Mesenchymal stem cell (in vitro differentiated cells and primary cell): Measurements from ENCODE around the gene USH2A.

Experiments
- DNase-seq: peaks from one replicate; pipeline ENCODE4 v3.0.0-alpha.2; 2013
- H2AFZ ChIP-seq: one replicate; pipeline ENCODE4 v1.6.1; 2013; ENCODE audit warnings: low read depth, mild to moderate bottlenecking, control low read depth, inconsistent platforms, low read length, moderate library complexity
- H2AK5ac ChIP-seq: 2 replicates; pipeline ENCODE4 v1.6.1; 2013; ENCODE audit warnings: low read length, moderate library complexity, mild to moderate bottlenecking, inconsistent platforms; ENCODE audit not compliant: severe bottlenecking
- H2BK120ac ChIP-seq: one replicate; pipeline ENCODE4 v1.6.1; 2013; ENCODE audit warnings: low read depth, mild to moderate bottlenecking, inconsistent platforms, low read length, moderate library complexity
- H2BK12ac ChIP-seq, 2 experiments: one replicate each; pipeline ENCODE4 v1.6.1; 2013; ENCODE audit warnings: inconsistent platforms in 2 of 2, low read length in 2 of 2, mild to moderate bottlenecking in 2 of 2, moderate library complexity in 2 of 2, control low read depth in 1 of 2
- H2BK15ac ChIP-seq: one replicate; pipeline ENCODE4 v1.6.1; 2013; ENCODE audit warnings: mild to moderate bottlenecking, low read depth, inconsistent platforms; ENCODE audit not compliant: poor library complexity, severe bottlenecking
- H2BK5ac ChIP-seq: 2 replicates; pipeline ENCODE4 v1.6.1; 2013; ENCODE audit warnings: low read depth, mild to moderate bottlenecking, low read length, control low read depth, inconsistent platforms; ENCODE audit not compliant: poor library complexity, severe bottlenecking
- H3K14ac ChIP-seq, 2 experiments: one replicate each; pipeline ENCODE4 v1.6.1; 2013; ENCODE audit warnings: inconsistent platforms in 2 of 2, low read length in 2 of 2, control low read depth in 1 of 2, mild to moderate bottlenecking in 1 of 2, moderate library complexity in 1 of 2
- H3K18ac ChIP-seq, 2 experiments: one replicate each; pipeline ENCODE4 v1.6.1; 2013; ENCODE audit warnings: inconsistent platforms in 2 of 2, low read length in 2 of 2, control low read depth in 1 of 2, low read depth in 1 of 2, mild to moderate bottlenecking in 1 of 2
- H3K23ac ChIP-seq, 2 experiments: one replicate each; pipeline ENCODE4 v1.6.1; 2013; ENCODE audit warnings: inconsistent platforms in 2 of 2, low read length in 2 of 2, mild to moderate bottlenecking in 2 of 2, moderate library complexity in 2 of 2, control low read depth in 1 of 2
- H3K27ac ChIP-seq: 2 replicates; pipeline ENCODE4 v1.5.1; 2013; ENCODE audit warnings: mild to moderate bottlenecking, moderate library complexity, low read length, control low read depth, inconsistent platforms; ENCODE audit not compliant: poor library complexity, severe bottlenecking
- H3K27me3 ChIP-seq, 2 experiments: 2 replicates each; pipeline versions ENCODE4 v1.6.1 to v1.7.0; 2013; ENCODE audit warnings: low read length in 2 of 2, mild to moderate bottlenecking in 2 of 2, moderate library complexity in 2 of 2, control low read depth in 1 of 2, inconsistent platforms in 1 of 2; ENCODE audit not compliant: control insufficient read depth in 1 of 2, insufficient read depth in 1 of 2
- H3K36me3 ChIP-seq, 2 experiments: 2 replicates each; pipeline versions ENCODE4 v1.6.1 to v1.7.0; 2013; ENCODE audit warnings: low read length in 2 of 2, control low read depth in 1 of 2, inconsistent platforms in 1 of 2, low read depth in 1 of 2, mild to moderate bottlenecking in 1 of 2; ENCODE audit not compliant: insufficient read depth in 2 of 2, control insufficient read depth in 1 of 2
- H3K4ac ChIP-seq, 2 experiments: one replicate each; pipeline ENCODE4 v1.6.1; 2013; ENCODE audit warnings: inconsistent platforms in 2 of 2, low read length in 2 of 2, mild to moderate bottlenecking in 2 of 2, moderate library complexity in 2 of 2, control low read depth in 1 of 2, low read depth in 1 of 2
- H3K4me1 ChIP-seq: 2 replicates; pipeline ENCODE4 v1.6.1; 2013; ENCODE audit warnings: low read depth, low read length, control low read depth; ENCODE audit not compliant: control insufficient read depth, insufficient read depth
- H3K4me2 ChIP-seq: 2 replicates; pipeline ENCODE4 v1.6.1; 2013; ENCODE audit warnings: low read length, mild to moderate bottlenecking, inconsistent platforms; ENCODE audit not compliant: poor library complexity, severe bottlenecking
- H3K4me3 ChIP-seq, 2 experiments: 2 replicates each; pipeline versions ENCODE4 v1.5.1 to v1.7.0; 2013; ENCODE audit warnings: low read length in 2 of 2, mild to moderate bottlenecking in 2 of 2, control low read depth in 1 of 2, low read depth in 1 of 2; ENCODE audit not compliant: insufficient read depth in 1 of 2
- H3K79me1 ChIP-seq: replicated peaks from 2 replicates; pipeline ENCODE4 v1.6.1; 2013; ENCODE audit warnings: mild to moderate bottlenecking, control low read depth, low read length, inconsistent platforms; ENCODE audit not compliant: poor library complexity, severe bottlenecking
- H3K9ac ChIP-seq: 2 replicates; pipeline ENCODE4 v1.7.0; 2013; ENCODE audit warnings: mild to moderate bottlenecking, low read length, moderate library complexity
- H3K9me3 ChIP-seq: 2 replicates; pipeline ENCODE4 v1.7.0; 2013; ENCODE audit warnings: mild to moderate bottlenecking, low read length; ENCODE audit not compliant: control insufficient read depth
- H4K8ac ChIP-seq: one replicate; pipeline ENCODE4 v1.6.1; 2013; ENCODE audit warnings: inconsistent platforms, mild to moderate bottlenecking, low read length, moderate library complexity
- H4K91ac ChIP-seq: one replicate; pipeline ENCODE4 v1.6.1; 2013; ENCODE audit warnings: mild to moderate bottlenecking, low read length, inconsistent platforms
- whole genome bisulfite sequencing: methylation state at CpG from one replicate; pipeline ENCODE4 v1.1.7; 2013; ENCODE audit warnings: mixed read lengths; 5-methylcytosine and 5-hydroxymethylcytosine counted together

Gene USH2A

GRCh38 chr1:216178281-216178680 lies 245.0 kb downstream of the USH2A start:
- DNase-seq: no peak
- no peaks in the 10 kb centered on the region for H3K79me1 ChIP-seq

GRCh38 chr1:216176970-216177369 lies 246.3 kb downstream of the USH2A start:
- H3K23ac ChIP-seq: no peak overlapping the region
- H2AK5ac ChIP-seq: no peak overlapping the region
- no peak for DNase-seq
- no peaks in the 10 kb centered on the region for H3K36me3 ChIP-seq
- H4K91ac ChIP-seq: no peak overlapping the region
- no peak overlapping the region for H2BK5ac ChIP-seq
- no peaks in the 10 kb centered on the region for H3K79me1 ChIP-seq
- H2AFZ ChIP-seq: no peak overlapping the region
- H3K4ac ChIP-seq: no peak overlapping the region
- no peak overlapping the region for H4K8ac ChIP-seq
- no peaks in the 10 kb centered on the region for H3K4me1 ChIP-seq
- no peak overlapping the region for H2BK15ac ChIP-seq
- H3K18ac ChIP-seq: no peak overlapping the region
- H3K9ac ChIP-seq: no peak overlapping the region
- H3K27ac ChIP-seq: no peak overlapping the region
- H3K14ac ChIP-seq: no peak overlapping the region
- H2BK12ac ChIP-seq: no peak overlapping the region
- no peaks in the 10 kb centered on the region for H3K9me3 ChIP-seq
- no peaks in the 10 kb centered on the region for H3K27me3 ChIP-seq
- H3K4me3 ChIP-seq: no peak overlapping the region
- H3K4me2 ChIP-seq: no peak overlapping the region
- H2BK120ac ChIP-seq: no peak overlapping the region
- 91% methylated on average over 1 of the region's 1 CpG for WGBS

More at GRCh38 chr1:216178281-216178680, 245.0 kb downstream of the USH2A start:
- Histone ChIP-seq H2BK15ac (no peak overlapping the region), H3K27ac (no peak overlapping the region), H3K14ac (no peak overlapping the region), H2BK120ac (no peak overlapping the region), H3K9ac (no peak overlapping the region), H2BK12ac (no peak overlapping the region), H3K4me1 (no peaks in the 10 kb centered on the region), H3K4ac (no peak overlapping the region), H4K91ac (no peak overlapping the region), H3K27me3 (no peaks in the 10 kb centered on the region), H3K4me3 (no peak overlapping the region), H2AK5ac (no peak overlapping the region), H3K18ac (no peak overlapping the region), H3K23ac (no peak overlapping the region), H2AFZ (no peak overlapping the region), H3K9me3 (no peaks in the 10 kb centered on the region), H4K8ac (no peak overlapping the region), H3K4me2 (no peak overlapping the region), H3K36me3 (no peaks in the 10 kb centered on the region), H2BK5ac (no peak overlapping the region)

GRCh38 chr1:216175714-216176113 lies 247.5 kb downstream of the USH2A start:
- H2AFZ ChIP-seq: no peak overlapping the region
- no peak overlapping the region for H2AK5ac ChIP-seq
- no peak for DNase-seq
- H3K27me3 ChIP-seq: no peaks in the 10 kb centered on the region
- H3K36me3 ChIP-seq: no peaks in the 10 kb centered on the region
- no peak overlapping the region for H2BK12ac ChIP-seq
- H3K9ac ChIP-seq: no peak overlapping the region
- no peak overlapping the region for H4K8ac ChIP-seq
- no peak overlapping the region for H3K4me3 ChIP-seq
- WGBS: 60% methylated on average over 5 of the region's 6 CpGs
- H3K4ac ChIP-seq: no peak overlapping the region
- no peaks in the 10 kb centered on the region for H3K9me3 ChIP-seq
- no peak overlapping the region for H3K4me2 ChIP-seq
- H3K14ac ChIP-seq: no peak overlapping the region
- no peak overlapping the region for H2BK5ac ChIP-seq
- no peak overlapping the region for H3K27ac ChIP-seq
- no peak overlapping the region for H2BK120ac ChIP-seq
- no peak overlapping the region for H4K91ac ChIP-seq
- H3K18ac ChIP-seq: no peak overlapping the region
- no peaks in the 10 kb centered on the region for H3K4me1 ChIP-seq
- no peak overlapping the region for H3K23ac ChIP-seq
- H2BK15ac ChIP-seq: no peak overlapping the region
- no peaks in the 10 kb centered on the region for H3K79me1 ChIP-seq

- H2AFZ ChIP-seq: no peak overlapping the region
- H2BK5ac ChIP-seq: no peak overlapping the region
- no peak overlapping the region for H2AK5ac ChIP-seq
- no peak overlapping the region for H3K9ac ChIP-seq
- H3K4me1 ChIP-seq: no peaks in the 10 kb centered on the region
- no peak for DNase-seq
- 95% methylated on average over 3 of the region's 4 CpGs for WGBS
- no peak overlapping the region for H3K4me2 ChIP-seq
- H3K4me3 ChIP-seq: no peak overlapping the region
- no peak overlapping the region for H3K27ac ChIP-seq
- no peak overlapping the region for H3K23ac ChIP-seq
- H3K27me3 ChIP-seq: no peaks in the 10 kb centered on the region
- H2BK15ac ChIP-seq: no peak overlapping the region
- H3K36me3 ChIP-seq: no peaks in the 10 kb centered on the region
- H3K14ac ChIP-seq: no peak overlapping the region
- no peak overlapping the region for H4K8ac ChIP-seq
- H3K4ac ChIP-seq: no peak overlapping the region
- H3K9me3 ChIP-seq: no peaks in the 10 kb centered on the region
- peak overlapping the region in 1 of 2 experiments; percentile 39 for H3K18ac ChIP-seq
- no peak overlapping the region for H2BK120ac ChIP-seq
- no peaks in the 10 kb centered on the region for H3K79me1 ChIP-seq
- H4K91ac ChIP-seq: no peak overlapping the region
- H2BK12ac ChIP-seq: no peak overlapping the region
These were observed 249.8 kb downstream of the USH2A start for GRCh38 chr1:216173376-216173995.
